Measurements from ENCODE around the gene DNAH9.
"Not testable (repeated sequence)": the region's sequence is repeated elsewhere in the genome, so short reads cannot be mapped to it uniquely, and the experiment has no call there.

The DNAH9 gene

GRCh38 chr17:11928436-11928835 is 330.2 kb downstream of the DNAH9 start:
- no peak for DNase-seq

GRCh38 chr17:11932337-11932898 is 334.1 kb downstream of the DNAH9 start:
- no peak for DNase-seq

GRCh38 chr17:11935734-11936406 is 337.6 kb downstream of the DNAH9 start:
- DNase-seq: no peak

DNA sequence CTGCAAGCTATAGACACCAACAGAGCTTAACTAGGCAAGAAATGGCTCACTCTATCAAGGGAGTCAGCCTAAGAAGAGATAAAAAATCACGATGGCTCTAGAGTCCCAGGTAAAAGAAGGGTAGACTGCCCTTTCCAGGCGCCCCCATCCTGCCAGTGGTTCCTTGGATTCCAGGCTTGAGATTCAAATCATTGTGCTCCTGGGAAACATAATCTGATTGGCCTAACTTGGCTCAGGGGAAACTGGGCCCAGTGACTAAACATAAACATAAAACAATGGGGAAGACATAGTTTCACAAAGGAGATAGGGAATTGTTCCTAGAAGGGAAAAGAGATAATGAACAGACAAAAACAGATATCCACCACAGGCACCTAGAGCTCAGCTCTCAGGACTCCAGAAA is 342.6 kb downstream of the DNAH9 start:
- no peak for DNase-seq

DNA sequence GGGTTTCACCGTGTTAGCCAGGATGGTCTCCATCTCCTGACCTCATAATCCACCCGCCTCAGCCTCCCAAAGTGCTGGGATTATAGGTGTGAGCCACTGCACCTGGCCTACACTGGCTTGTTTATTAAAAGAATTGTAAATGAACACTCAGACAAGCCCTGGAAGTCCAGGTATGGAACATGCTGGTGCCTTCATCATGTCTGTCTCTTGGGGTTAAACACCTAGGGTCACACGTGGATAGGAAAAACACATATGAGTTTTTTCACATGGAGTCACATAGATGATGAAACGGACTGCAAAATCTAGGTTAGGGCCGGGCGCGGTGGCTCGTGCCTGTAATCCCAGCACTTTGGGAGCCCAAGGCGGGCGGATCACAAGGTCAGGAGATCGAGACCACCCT is 344.8 kb downstream of the DNAH9 start:
- not testable (repeated sequence) for DNase-seq

DNA sequence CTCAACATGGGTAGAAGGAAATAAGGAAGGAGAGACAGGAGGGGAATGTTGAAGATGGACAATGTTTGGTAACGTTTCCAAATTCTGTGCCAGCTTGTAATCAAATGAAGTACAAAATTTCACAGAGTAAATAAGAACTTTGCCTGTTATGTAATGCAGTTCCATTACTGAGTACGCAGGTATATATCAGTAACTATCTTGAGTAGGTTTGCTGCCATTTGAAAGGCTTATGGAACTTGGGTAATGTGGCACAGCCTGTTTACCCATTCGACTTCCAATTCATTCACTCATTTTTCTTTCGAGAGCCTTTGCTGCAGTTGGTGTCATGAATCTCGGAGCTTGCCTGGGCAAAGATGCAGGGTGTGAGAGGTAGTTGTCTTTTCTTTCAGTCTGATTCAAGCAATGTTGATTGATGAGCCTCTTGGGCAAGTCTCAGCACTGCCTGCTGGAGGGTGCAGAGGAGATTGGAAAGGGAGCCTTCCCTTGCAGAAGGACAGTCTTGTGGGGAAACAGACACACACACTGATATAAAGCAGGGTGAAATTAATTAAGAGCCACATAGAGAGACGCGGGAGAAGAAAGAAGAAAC is 345.6 kb downstream of the DNAH9 start:
- DNase-seq: no peak

DNA sequence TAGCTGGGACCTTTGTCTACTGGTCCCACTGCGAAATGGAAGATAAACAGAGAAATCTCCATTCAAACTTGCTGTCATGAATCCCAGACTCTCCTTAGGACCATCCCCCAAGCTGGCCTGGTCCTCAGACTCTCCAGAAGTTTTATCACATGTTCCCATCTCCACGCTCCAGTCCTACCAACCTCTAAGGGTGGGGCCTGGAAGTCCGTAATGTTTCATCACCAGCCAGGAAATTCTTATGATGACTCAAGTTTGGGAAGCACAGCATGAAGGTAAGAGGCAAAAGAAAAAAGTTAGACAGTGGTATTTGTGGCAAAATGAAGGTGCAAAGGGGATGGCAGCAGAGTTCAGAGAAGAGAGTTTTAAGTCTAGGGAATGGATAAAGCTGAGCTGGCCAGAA is 346.3 kb downstream of the DNAH9 start:
- no peak for DNase-seq

DNA sequence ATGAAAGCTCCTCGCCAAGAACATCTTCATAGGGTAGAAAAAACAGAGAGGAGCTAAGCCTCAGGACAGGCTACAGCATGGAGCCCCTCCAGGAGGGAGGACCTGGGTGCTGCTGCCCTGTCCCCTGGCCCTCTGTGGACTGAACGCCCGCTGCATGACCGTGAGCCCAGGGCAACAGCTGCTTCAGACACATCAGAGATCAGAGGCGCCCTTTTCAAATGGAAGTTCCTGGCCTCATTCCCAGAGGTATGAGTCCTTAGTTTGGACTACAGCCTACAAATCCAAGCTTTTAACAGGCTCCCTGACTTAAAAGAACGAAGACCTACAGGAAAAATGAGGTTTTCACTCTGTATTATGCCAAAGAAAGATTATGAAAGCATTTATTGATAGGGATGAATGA is 350.5 kb downstream of the DNAH9 start:
- DNase-seq: no peak

GRCh38 chr17:11949571-11949970 is 351.3 kb downstream of the DNAH9 start:
- DNase-seq: not testable (repeated sequence)

DNA sequence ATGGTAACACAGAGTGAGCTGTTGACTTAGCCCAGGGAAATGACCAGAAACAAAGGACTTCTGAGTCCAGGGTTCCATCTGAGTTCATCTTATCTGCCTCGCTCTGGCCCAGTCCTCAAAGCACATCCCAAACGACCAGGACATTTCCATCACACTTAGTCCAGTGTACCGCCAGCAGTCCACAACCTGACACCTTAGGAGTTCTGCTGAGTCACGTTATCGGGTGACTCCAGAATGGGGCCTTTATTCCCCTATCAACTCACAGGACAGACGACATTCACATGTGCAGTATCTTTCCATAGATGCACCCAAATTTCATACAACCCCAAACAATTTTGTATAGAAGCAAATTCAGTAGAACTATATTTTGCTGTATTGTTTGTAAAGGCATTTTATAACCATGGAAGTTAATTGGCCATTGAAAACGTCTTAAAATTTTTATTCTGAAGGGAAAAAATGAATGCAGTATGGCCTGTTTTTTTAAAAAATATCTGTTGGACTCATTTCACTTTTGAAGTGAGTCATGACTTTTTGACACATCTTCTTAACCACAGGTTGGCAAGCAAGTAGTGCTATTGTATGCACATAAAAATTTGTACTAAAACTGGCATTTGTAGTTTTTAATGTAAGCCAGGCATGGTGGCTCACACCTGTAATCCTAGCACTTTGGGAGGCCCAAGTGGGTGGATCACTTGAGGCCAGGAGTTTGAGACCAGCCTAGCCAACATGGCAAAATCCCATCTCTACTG is 352.7 kb downstream of the DNAH9 start:
- no peak for DNase-seq

- no peak for DNase-seq
Measured at GRCh38 chr17:11952610-11953009, 354.3 kb downstream of the DNAH9 start.

- DNase-seq: no peak
Measured at GRCh38 chr17:11953924-11954323, 355.7 kb downstream of the DNAH9 start.

DNA sequence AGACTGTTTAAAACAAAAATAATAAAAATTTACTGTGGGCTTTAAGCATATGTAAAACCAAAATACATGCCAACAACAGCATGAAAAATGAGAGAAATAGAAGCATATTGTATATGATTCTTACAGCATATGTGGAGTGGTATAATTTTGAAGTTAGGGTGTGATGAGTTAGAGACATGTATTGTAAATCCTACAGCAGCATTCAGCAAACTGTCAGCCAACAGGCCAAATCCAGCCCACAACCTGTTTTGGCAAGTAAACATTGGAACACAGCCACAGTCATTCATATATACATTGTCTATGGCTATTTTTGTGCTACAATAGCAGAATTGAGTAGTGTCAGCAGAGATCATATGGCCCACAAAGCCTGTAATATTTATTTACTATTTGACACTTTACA is 356.7 kb downstream of the DNAH9 start:
- no peak for DNase-seq

- DNase-seq: no peak
Measured at GRCh38 chr17:11969565-11969964, 371.3 kb downstream of the DNAH9 start.

DNA sequence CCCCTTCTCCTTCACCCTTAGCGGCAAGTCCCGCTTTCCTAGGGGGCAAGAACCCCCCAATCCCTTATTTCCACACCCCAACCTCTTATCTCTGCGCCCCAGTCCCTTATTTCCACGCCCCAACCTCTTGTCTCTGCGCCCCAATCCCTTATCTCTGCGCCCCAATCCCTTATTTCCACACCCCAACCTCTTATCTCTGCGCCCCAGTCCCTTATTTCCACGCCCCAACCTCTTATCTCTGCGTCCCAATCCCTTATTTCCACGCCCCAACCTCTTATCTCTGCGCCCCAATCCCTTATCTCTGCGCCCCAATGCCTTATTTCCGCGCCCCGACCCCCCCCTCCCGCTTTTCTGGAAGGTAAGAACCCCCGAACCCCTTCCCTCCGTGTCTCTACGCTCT is 374.5 kb downstream of the DNAH9 start:
- DNase-seq: not testable (repeated sequence)

- no peak for DNase-seq
Measured at GRCh38 chr17:11979795-11980194, 381.5 kb downstream of the DNAH9 start.

GRCh38 chr17:11980813-11981212 is 382.5 kb downstream of the DNAH9 start:
- no peak for DNase-seq

DNA sequence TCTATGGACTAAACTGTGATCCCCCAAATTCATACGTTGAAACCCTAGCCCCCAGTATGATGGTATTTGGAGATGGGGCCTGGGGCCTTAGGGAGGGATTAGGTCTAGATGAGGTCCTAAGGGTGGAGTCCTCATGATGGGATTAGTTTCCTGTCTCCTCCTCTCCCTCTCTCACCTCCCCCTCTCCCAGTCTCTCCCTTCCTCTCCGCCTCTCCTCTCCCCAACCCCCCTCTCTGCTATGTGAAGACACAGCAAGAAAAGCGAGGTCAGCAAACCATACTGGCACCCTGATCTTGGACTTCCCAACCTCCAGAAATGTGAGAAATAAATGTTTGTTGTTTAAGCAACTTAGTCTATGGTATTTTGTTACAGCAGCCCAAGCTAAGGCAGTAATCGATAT is 383.6 kb downstream of the DNAH9 start:
- no peak for DNase-seq

DNA sequence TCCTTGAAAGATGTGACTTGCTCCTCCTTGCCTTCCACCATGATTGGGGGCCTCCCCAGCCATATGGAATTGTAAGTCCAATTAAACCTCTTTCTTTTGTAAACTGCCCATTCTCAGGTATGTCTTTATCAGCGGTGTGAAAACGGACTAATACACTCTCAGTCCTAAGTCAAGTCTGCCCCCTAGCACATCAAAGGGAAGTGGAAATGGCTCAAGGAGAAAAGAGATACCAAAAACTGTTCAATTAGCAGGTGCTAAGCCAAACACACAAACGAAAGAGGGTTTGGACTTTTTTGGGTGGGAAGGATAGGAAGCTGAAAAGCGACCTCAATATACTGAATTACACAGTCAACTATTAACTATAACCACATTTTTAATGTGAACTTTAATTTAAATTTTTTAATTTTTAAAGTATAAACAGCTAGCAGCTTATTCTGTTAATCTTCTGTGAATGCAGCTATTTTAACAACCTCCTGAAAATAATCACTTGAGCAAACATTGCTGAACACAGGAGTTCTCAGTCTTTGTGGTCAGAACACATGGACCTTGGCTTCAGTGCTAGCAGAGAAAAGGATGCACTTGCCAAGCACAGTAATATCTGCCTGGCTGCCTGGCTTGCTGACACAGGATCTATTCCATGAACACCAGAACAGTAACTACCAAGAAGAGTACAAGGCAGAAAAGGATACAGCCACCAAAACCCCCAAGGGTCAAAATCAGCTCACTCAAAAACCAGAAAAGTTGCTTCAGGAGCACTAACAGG is 388.1 kb downstream of the DNAH9 start:
- DNase-seq: no peak

- DNase-seq: no peak
Measured at GRCh38 chr17:11986942-11987329, 388.7 kb downstream of the DNAH9 start.

- DNase-seq: no peak
Measured at GRCh38 chr17:11990363-11990983, 392.2 kb downstream of the DNAH9 start.

- DNase-seq: no peak
Measured at GRCh38 chr17:11991461-11991860, 393.2 kb downstream of the DNAH9 start.

DNA sequence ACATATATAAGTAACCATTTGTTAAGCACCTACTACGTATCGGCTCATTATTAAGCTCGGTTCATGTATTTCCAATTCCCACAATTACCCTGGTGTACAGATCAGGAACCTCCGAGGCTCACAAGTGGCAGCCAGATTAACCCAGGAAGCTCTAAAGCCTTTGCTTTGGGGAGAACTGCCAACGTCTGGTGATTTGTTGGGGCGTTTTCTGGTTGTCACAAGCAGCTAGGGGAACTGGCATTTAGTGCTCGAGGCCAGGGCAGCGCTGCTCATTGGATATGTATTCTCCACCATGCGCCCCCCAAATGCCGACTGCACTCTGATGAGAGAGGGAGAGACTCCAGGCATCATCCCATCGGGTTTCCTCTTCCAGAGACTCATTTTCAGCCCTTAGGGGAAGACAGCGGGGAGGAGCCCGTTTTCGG is 398.5 kb downstream of the DNAH9 start:
- DNase-seq: peak in 3 of 6 experiments; percentile 5 to 64 (median 16)
